ENCODE data around the gene PARP15.

DNA sequence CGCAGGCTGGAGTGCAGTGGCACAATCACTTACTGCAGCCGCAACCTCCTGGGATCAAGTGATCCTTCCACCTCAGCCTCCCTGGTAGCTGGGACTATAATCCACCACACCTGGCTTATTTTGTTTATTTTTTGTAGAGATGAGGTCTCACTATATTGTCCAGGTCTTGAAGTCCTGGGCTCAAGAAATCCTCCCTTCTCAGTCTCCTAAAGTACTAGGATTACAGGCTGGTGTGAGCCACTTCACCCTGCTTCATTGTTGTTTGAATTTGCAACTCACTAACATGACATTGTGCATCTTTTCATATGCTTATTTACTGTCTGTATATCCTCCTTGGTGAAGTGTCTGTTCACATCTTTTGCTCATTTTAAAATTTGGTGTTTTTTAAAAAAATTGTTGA is 10.1 kb downstream of the PARP15 start:
- TF ChIP-seq, protein P1, sequence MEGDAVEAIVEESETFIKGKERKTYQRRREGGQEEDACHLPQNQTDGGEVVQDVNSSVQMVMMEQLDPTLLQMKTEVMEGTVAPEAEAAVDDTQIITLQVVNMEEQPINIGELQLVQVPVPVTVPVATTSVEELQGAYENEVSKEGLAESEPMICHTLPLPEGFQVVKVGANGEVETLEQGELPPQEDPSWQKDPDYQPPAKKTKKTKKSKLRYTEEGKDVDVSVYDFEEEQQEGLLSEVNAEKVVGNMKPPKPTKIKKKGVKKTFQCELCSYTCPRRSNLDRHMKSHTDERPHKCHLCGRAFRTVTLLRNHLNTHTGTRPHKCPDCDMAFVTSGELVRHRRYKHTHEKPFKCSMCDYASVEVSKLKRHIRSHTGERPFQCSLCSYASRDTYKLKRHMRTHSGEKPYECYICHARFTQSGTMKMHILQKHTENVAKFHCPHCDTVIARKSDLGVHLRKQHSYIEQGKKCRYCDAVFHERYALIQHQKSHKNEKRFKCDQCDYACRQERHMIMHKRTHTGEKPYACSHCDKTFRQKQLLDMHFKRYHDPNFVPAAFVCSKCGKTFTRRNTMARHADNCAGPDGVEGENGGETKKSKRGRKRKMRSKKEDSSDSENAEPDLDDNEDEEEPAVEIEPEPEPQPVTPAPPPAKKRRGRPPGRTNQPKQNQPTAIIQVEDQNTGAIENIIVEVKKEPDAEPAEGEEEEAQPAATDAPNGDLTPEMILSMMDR (optimal IDR thresholded peaks at IDR 0.05 in 1 of 3, IDR thresholded peaks at IDR 0.05 in 1 of 3, conservative IDR thresholded peaks at IDR 0.05 in 1 of 3; ENCODE audit: extremely low read depth in 1 of 3, insufficient read depth in 2 of 3, low read length in 3 of 3): no peak
- TF ChIP-seq EZH2 (IDR thresholded peaks at IDR 0.05; ENCODE audit: low read length): no peak

Measured in keratinocyte (primary cell).